OCI-M1 (cell line): ENCODE measurements around the gene EPC2.
"Not testable (repeated sequence)": the region's sequence is repeated elsewhere in the genome, so short reads cannot be mapped to it uniquely, and the experiment has no call there.

Experiments used
- DNase-seq: peaks from one replicate; lab custom pipeline; 2025; lab: John Stamatoyannopoulos, UW

The EPC2 gene

GRCh38 chr2:148674063-148675020 is 29.8 kb downstream of the EPC2 start:
- DNase-seq: peak; percentile 58

GRCh38 chr2:148675708-148676107 is 31.2 kb downstream of the EPC2 start:
- no peak for DNase-seq

DNA sequence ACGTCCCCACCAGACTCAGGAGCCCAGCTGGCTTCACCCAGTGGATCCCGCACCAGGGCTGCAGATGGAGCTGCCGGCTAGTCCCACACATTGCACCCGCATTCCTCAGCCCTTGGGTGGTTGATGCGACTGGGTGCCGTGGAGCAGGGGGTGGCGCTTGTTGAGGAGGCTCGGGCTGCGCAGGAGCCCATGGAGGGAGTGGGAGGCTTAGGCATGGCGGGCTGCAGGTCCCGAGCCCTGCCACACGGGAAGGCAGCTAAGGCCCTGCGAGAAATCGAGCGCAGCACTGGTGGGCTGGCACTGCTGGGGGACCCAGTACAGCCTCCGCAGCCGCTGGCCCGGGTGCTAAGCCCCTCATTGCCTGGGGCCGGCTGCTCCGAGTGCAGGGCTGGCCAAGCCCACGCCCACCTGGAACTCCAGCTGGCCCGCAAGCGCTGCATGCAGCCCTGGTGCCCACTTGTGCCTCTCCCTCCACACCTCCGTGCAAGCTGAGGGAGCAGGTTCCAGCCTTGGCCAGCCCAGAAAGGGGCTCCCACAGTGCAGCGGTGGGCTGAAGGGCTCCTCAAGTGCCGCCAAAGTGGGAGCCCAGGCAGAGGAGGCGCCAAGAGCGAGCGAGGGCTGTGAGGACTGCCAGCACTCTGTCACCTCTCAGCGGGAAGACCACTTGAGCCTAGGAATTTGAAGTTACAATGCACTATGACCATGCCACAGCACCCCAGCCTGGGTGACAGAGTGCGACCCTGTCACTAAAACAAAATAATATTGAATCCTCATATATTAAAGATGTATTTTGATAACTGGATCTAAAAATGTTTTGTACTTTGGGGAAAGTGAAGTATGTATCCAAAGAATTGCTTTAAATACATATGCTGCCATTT is 34.0 kb downstream of the EPC2 start:
- DNase-seq: not testable (repeated sequence)

DNA sequence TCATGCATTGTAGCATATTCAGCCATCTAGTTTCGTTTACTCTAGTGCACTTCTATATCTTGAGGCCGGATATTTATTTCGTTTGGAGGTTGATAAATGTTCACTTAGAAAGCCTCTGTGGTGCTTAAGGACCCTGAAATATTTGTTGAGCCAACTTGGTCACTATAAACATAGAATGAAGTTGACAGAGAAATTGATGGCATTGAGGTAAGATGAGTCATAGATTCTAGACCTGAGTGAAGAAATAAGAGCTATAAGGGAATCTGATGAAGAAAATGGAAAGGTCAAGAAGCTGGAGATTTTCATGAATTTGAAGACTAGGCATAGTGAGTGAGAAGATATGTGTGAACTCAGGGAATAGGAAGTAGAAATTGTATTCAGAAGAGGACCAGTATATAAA is 35.9 kb downstream of the EPC2 start:
- no peak for DNase-seq

- no peak for DNase-seq
Observed at GRCh38 chr2:148681443-148681842, 36.9 kb downstream of the EPC2 start.

DNA sequence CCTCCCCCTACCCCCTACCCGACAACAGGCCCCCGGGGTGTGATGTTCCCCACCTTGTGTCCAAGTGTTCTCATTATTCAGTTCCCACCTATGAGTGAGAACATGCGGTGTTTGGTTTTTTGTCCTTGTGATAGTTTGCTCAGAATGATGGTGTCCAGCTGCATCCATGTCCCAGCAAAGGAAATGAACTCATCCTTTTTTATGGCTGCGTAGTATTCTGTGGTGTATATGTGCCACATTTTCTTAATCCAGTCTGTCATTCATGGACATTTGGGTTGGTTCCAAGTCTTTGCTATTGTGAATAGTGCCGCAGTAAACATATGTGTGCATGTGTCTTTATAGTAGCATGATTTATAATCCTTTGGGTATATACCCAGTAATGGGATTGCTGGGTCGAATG is 37.3 kb downstream of the EPC2 start:
- not testable (repeated sequence) for DNase-seq

- no peak for DNase-seq
Observed at GRCh38 chr2:148684507-148684906, 40.0 kb downstream of the EPC2 start.

DNA sequence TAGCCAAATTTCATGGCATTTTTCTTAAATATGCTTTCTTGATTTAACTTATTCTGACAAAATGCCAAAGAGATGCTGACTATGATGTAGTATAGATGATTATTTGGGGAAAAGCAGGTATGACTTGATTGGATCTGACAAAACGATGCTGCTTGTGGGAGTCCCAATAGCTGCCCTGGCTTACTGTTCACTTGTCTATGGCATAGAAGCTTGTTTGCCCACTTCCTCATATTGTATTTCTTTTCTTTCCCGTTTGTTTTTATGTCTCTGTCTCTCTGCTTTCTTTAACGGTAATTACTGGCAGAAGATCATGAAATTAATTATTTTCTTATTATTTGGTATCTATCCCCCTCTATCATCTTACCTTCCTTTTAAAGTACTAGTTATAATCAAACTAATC is 43.0 kb downstream of the EPC2 start:
- DNase-seq: no peak

GRCh38 chr2:148688011-148688410 is 43.5 kb downstream of the EPC2 start:
- not testable (repeated sequence) for DNase-seq

GRCh38 chr2:148696985-148697384 is 52.4 kb downstream of the EPC2 start:
- DNase-seq: no peak

GRCh38 chr2:148699830-148700229 is 55.3 kb downstream of the EPC2 start:
- DNase-seq: no peak

DNA sequence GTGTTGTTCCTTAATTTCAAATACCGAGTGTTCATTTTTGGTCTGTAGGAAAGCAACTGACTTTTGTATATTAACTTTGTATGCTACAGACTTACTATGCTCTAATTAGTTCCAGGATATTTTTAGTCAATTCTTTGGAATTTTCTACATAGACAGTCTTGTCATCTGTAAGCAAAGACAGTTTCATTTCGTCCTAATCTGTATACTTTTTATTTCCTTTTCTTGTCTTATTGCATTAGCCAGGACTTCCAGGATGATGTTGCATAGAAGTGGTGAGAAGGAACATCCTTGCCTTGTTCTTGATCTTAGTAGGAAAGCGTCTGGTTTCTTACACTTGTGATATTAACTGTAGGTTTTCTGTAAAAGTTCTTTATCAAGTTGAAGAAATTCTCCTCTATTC is 56.5 kb downstream of the EPC2 start:
- no peak for DNase-seq

DNA sequence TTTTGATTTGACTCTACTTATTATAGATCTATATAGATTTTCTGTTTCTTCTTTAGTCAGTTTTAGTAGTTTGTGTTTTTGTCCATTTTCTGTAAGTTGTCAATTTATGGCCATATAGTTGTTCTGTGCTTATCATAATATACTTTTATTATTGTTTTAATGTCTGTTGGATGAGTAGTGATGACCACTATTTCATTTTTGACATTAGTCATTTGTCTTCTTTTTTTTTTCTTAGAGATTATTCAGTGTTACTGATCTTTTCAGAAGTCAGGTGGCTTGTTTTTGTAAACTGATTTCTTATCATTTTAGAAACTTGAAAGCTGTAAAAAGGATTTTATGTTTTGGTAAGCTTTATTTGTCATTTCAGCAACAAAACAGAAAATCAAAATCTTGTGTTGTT is 57.3 kb downstream of the EPC2 start:
- no peak for DNase-seq

DNA sequence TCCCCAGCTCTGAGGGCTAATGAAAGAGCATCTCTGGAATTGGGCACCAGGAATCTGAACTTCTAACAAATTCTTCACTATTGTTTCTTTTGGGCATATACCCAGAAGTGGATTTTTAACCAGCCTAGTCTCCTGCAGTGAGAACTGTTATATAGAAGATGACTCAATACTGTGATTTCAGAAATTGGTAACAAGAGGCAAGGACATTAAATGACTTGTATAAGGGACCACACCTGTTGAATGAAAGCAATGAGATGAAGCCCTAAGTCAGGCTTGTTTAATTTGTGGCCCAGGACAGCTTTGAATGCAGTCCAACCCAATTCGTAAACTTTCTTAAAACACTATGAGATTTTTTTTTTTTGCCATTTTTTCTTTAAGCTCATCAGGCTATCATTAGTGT is 57.9 kb downstream of the EPC2 start:
- no peak for DNase-seq

GRCh38 chr2:148704247-148704646 is 59.7 kb downstream of the EPC2 start:
- no peak for DNase-seq

- DNase-seq: no peak
Observed at GRCh38 chr2:148716378-148716920, 71.9 kb downstream of the EPC2 start.

DNA sequence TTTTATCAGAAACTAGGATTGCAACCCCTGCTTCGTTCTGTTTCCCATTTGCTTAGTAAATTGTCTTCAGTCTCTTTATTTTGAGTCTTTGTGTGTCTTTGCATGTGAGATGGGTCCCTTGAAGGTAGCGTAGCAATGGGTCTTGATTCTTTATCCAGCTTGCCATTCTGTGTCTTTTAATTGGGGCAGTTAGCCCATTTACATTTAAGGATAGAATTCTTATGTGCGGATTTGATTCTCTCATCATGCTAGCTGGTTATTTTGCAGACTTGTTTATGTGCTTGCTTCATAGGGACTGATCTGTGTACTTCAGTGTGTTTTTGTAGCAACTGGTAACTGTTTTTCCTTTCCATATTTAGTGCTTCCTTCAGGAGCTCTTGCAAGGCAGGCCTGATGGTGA is 73.5 kb downstream of the EPC2 start:
- no peak for DNase-seq

DNA sequence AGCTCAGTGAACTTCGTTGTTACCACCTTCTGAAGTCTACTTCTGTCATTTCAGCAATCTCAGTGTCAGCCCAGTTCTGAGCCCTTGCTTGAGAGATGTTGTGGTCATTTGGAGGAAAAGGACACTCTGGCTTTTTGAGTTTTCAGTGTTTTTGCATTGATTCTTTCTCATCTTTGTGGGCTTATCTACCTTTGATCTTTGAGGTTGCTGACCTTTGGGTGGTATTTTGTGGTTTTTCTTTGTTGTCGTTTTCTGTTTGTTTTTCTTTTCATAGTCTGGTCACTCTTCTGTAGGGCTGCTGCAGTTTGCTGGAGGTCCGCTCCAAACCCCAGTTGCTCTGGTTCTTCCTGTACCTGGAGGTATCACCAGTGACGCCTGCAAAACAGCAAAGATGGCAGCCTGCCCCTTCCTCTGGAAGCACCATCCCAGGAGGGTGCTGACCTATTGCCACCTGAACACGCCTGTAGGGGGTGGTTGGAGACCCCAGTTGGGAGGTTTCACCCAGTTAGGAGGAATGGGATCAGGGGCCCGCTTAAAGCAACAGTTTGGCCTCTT is 74.7 kb downstream of the EPC2 start:
- DNase-seq: no peak

- no peak for DNase-seq
Observed at GRCh38 chr2:148719941-148720436, 75.4 kb downstream of the EPC2 start.

DNA sequence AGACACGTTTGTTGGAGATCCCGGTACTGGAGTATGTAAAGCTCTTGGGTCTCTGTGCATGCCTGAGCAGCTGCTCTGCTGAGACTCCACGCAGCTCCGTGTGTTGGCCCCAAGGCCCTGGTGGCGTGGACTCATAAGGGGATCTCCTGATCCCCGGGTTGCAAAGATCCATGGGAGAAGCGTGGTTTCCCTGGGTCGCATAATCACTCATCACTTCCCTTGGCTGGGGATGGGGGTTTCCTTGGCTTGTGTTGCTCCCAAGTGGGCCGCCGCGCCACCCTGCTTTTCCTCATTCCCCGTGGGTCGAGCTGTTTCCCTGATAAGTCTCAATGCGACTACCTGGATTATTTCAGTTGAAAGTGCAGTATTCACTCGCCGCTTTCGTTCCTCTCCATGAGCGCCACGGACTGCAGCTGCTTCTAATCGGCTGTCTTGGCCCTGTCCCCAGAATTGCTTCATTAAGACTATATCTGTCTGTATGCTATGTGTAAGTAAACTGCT is 76.0 kb downstream of the EPC2 start:
- DNase-seq: no peak

GRCh38 chr2:148721520-148721931 is 77.0 kb downstream of the EPC2 start:
- DNase-seq: peak; percentile 18
